SU-DHL-6 (cell line): ENCODE measurements around the gene TNFRSF21.
"Not testable (repeated sequence)": the region's sequence is repeated elsewhere in the genome, so short reads cannot be mapped to it uniquely, and the experiment has no call there.

Experiments
- H2AFZ ChIP-seq: fragments of 200-600 bp; sonication (generic); 2 replicates; pipeline ENCODE4 v1.6.1; 2014; ENCODE audit warnings: low read depth, mild to moderate bottlenecking, moderate library complexity, mixed read lengths, antibody characterized with exemption, low read length; ENCODE audit not compliant: severe bottlenecking
- H3F3A ChIP-seq: fragments of 200-600 bp; shearing (Covaris generic); 2 replicates; pipeline ENCODE4 v1.6.0; 2016; ENCODE audit warnings: antibody characterized with exemption, mild to moderate bottlenecking; ENCODE audit not compliant: insufficient read depth
- H3K27ac ChIP-seq: fragments of 200-600 bp; sonication (generic); 2 replicates; pipeline ENCODE4 v1.5.1; 2016; ENCODE audit warnings: low read depth, mild to moderate bottlenecking, low read length, moderate library complexity, mixed read lengths
- H3K27me3 ChIP-seq: fragments of 200-600 bp; sonication (generic), shearing (Covaris generic); 2 replicates; pipeline ENCODE4 v1.6.0; 2014; ENCODE audit warnings: mild to moderate bottlenecking, low read length
- H3K36me3 ChIP-seq: fragments of 200-600 bp; sonication (generic); 2 replicates; pipeline ENCODE4 v1.6.1; 2014; ENCODE audit warnings: mild to moderate bottlenecking, low read length, mixed read lengths
- H3K4me2 ChIP-seq: fragments of 300-600, 200-600 bp; shearing (Covaris generic), sonication (generic); 2 replicates; pipeline ENCODE4 v1.6.0; 2014; ENCODE audit warnings: low read length, low read depth, mild to moderate bottlenecking; ENCODE audit not compliant: poor library complexity, severe bottlenecking
- H3K4me3 ChIP-seq: fragments of 200-600 bp; sonication (generic); 2 replicates; pipeline ENCODE4 v1.5.1; 2014; ENCODE audit warnings: antibody characterized with exemption, low read length, mild to moderate bottlenecking, mixed read lengths; ENCODE audit not compliant: insufficient read depth, poor library complexity, severe bottlenecking
- H3K79me2 ChIP-seq: fragments of 200-600 bp; sonication (generic); 2 replicates; pipeline ENCODE4 v1.6.1; 2014; ENCODE audit warnings: mild to moderate bottlenecking, low read length, moderate library complexity; ENCODE audit not compliant: insufficient read depth
- H3K9ac ChIP-seq: fragments of 200-600 bp; sonication (generic); 2 replicates; pipeline ENCODE4 v1.7.0; 2014; ENCODE audit warnings: mild to moderate bottlenecking, low read length
- H3K9me2 ChIP-seq: fragments of 200-600 bp; sonication (generic); replicated peaks from 2 replicates; pipeline ENCODE4 v1.6.1; 2014; ENCODE audit warnings: low read length; ENCODE audit not compliant: insufficient read depth
- H3K9me3 ChIP-seq: fragments of 200-600 bp; sonication (generic); 2 replicates; pipeline ENCODE4 v1.6.1; 2014; ENCODE audit warnings: low read length, mixed read lengths; ENCODE audit not compliant: insufficient read depth
- H4K20me1 ChIP-seq: fragments of 200-600 bp; sonication (generic); 2 replicates; pipeline ENCODE4 v1.6.1; 2014; ENCODE audit warnings: low read depth, mild to moderate bottlenecking, antibody characterized with exemption, low read length, moderate library complexity, mixed read lengths
- CTCF ChIP-seq: fragments of 200-600 bp; sonication (generic); IDR thresholded peaks from one replicate; pipeline ENCODE4 v1.5.1; 2017; ENCODE audit warnings: antibody characterized with exemption, mild to moderate bottlenecking, low read length, moderate library complexity; ENCODE audit not compliant: insufficient read depth, poor library complexity, severe bottlenecking
- EZH2phosphoT487 ChIP-seq: fragments of 200-600 bp; sonication (generic), shearing (Covaris generic); conservative IDR thresholded peaks from 2 replicates; pipeline ENCODE4 v1.6.1; 2018; ENCODE audit warnings: mild to moderate bottlenecking, antibody characterized with exemption, low read length, moderate library complexity, mixed read lengths

The TNFRSF21 gene

DNA sequence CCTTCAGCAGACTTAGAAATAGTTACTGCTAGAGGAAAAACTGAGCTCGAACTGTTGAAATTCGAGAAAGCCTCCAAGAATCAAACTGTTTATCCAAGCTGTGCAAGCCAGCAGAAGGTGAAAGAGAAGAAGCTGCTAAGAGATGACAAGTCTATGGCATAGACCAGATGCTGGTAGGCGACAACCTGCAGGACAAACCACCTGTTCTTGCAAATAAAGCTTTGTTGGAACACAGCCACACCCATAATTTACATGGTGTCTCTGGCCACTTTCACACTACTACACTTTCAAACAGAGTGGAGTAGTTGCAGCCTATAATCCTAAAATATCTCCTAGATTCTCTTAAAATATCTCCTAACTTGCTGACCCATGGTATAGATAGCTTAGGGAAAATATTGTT is 33.3 kb downstream of the TNFRSF21 start:
- Histone ChIP-seq H4K20me1 (no peaks in the 10 kb centered on the region), H3K4me3 (no peak overlapping the region), H3K27ac (no peak overlapping the region), H2AFZ (no peak overlapping the region), H3K36me3 (no peaks in the 10 kb centered on the region), H3K4me2 (no peak overlapping the region), H3K27me3 (no peaks in the 10 kb centered on the region), H3K9ac (no peak overlapping the region), H3K79me2 (no peaks in the 10 kb centered on the region), H3K9me2 (no peaks in the 10 kb centered on the region), H3K9me3 (no peaks in the 10 kb centered on the region), H3F3A (no peaks in the 10 kb centered on the region)
- TF ChIP-seq CTCF (no peak), EZH2phosphoT487 (no peak)

- no peak overlapping the region for H3K4me3 ChIP-seq
- no peaks in the 10 kb centered on the region for H3K9me2 ChIP-seq
- TF ChIP-seq CTCF: no peak
- no peak for TF ChIP-seq EZH2phosphoT487
- no peak overlapping the region for H2AFZ ChIP-seq
- H3K36me3 ChIP-seq: no peaks in the 10 kb centered on the region
- H3K27ac ChIP-seq: no peak overlapping the region
- no peaks in the 10 kb centered on the region for H3K9me3 ChIP-seq
- H3K27me3 ChIP-seq: no peaks in the 10 kb centered on the region
- H3K79me2 ChIP-seq: no peaks in the 10 kb centered on the region
- no peaks in the 10 kb centered on the region for H3F3A ChIP-seq
- no peaks in the 10 kb centered on the region for H4K20me1 ChIP-seq
- H3K9ac ChIP-seq: no peak overlapping the region
- no peak overlapping the region for H3K4me2 ChIP-seq
Observed at GRCh38 chr6:47275640-47276039, 34.1 kb downstream of the TNFRSF21 start.

DNA sequence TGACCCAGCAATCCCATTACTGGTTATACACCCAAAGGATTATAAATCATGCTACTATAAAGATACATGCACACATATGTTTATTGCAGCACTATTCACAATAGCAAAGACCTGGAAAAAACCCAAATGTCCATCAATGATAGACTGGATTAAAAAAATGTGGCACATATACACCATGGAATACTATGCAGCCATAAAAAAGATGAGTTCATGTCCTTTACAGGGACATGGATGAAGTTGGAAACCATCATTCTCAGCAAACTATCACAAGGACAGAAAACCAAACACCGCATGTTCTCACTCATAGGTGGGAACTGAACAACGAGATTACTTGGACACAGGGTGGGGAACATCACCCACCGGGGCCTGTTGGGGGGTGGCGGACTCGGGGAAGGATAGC is 34.6 kb downstream of the TNFRSF21 start:
- H3K79me2 ChIP-seq, H4K20me1 ChIP-seq, H2AFZ ChIP-seq, H3K4me3 ChIP-seq, H3F3A ChIP-seq, H3K4me2 ChIP-seq, H3K9ac ChIP-seq, H3K27ac ChIP-seq, H3K36me3 ChIP-seq, H3K27me3 ChIP-seq, H3K9me2 ChIP-seq, H3K9me3 ChIP-seq: not testable (repeated sequence)

- H4K20me1 ChIP-seq: no peaks in the 10 kb centered on the region
- H3K9ac ChIP-seq: no peak overlapping the region
- no peak for TF ChIP-seq EZH2phosphoT487
- no peak for TF ChIP-seq CTCF
- no peaks in the 10 kb centered on the region for H3K79me2 ChIP-seq
- H3K4me3 ChIP-seq: no peak overlapping the region
- H3K9me3 ChIP-seq: no peaks in the 10 kb centered on the region
- no peak overlapping the region for H2AFZ ChIP-seq
- H3K27ac ChIP-seq: no peak overlapping the region
- H3K9me2 ChIP-seq: no peaks in the 10 kb centered on the region
- no peaks in the 10 kb centered on the region for H3K36me3 ChIP-seq
- no peaks in the 10 kb centered on the region for H3F3A ChIP-seq
- H3K27me3 ChIP-seq: no peaks in the 10 kb centered on the region
- no peak overlapping the region for H3K4me2 ChIP-seq
Observed at GRCh38 chr6:47268572-47269187, 41.0 kb downstream of the TNFRSF21 start.
